Testis (tissue), 2 donors: ENCODE results near the gene LY6G5B.

Experiments used
- POLR2A ChIP-seq: fragments of 450-650 bp; IDR thresholded peaks from one replicate; pipeline ENCODE4 v1.6.1; 2017; ENCODE audit warnings: antibody characterized with exemption, mild to moderate bottlenecking, moderate library complexity
- TF ChIP-seq, protein P1 (sequence below), 3 experiments: fragments of 450-650 bp in 2 of 3; fragments of 200-600 bp in 1 of 3; sonication (generic) in 1 of 3; IDR thresholded peaks; one replicate each; pipeline ENCODE4 v1.5.1; 2016 to 2019; ENCODE audit warnings: antibody characterized with exemption in 3 of 3, mild to moderate bottlenecking in 2 of 3, moderate library complexity in 1 of 3

DNA sequence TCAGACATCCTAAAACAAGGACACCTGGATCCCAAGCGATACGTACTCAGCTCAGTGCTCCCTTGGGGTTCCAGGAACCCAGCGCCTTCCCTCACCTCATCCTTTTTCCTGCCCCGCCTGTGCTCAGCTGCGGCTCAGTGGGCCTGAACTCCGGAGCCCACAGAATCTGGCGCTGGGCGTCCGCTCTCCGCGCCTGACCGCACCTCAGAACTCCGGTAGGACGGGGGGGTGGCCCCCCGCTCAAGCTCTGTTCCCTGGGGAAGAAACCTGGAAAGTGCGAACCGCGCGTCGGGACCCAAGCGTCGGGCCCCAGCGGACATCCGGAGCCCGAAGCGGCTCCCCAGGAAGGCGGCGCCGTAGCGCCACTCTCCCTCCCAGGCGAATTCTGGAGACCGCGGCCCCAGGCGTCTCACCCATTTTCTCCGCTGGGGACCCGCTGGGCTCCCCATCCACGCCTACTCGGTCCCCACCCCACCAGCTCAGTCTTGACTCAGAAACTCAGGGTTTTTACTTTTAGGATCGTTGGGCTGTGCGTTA, 11.4 kb downstream of the LY6G5B start:
- TF ChIP-seq, protein P1, sequence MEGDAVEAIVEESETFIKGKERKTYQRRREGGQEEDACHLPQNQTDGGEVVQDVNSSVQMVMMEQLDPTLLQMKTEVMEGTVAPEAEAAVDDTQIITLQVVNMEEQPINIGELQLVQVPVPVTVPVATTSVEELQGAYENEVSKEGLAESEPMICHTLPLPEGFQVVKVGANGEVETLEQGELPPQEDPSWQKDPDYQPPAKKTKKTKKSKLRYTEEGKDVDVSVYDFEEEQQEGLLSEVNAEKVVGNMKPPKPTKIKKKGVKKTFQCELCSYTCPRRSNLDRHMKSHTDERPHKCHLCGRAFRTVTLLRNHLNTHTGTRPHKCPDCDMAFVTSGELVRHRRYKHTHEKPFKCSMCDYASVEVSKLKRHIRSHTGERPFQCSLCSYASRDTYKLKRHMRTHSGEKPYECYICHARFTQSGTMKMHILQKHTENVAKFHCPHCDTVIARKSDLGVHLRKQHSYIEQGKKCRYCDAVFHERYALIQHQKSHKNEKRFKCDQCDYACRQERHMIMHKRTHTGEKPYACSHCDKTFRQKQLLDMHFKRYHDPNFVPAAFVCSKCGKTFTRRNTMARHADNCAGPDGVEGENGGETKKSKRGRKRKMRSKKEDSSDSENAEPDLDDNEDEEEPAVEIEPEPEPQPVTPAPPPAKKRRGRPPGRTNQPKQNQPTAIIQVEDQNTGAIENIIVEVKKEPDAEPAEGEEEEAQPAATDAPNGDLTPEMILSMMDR (IDR thresholded peaks at IDR 0.05) = no peak
- TF ChIP-seq POLR2A = no peak
